ENCODE results near the gene ANO8. TPM values are rescaled to one million over a fixed set of nuclear protein-coding genes. Genes with fewer than 3 reads are reported as not detected.

ANO8 gene
- total and polyA plus RNA-seq, 2 of the 13 experiments (the other 11 are each of a cell fraction or from before 2014, with no cell fraction given) = 1.8 to 3.5 TPM

DNA sequence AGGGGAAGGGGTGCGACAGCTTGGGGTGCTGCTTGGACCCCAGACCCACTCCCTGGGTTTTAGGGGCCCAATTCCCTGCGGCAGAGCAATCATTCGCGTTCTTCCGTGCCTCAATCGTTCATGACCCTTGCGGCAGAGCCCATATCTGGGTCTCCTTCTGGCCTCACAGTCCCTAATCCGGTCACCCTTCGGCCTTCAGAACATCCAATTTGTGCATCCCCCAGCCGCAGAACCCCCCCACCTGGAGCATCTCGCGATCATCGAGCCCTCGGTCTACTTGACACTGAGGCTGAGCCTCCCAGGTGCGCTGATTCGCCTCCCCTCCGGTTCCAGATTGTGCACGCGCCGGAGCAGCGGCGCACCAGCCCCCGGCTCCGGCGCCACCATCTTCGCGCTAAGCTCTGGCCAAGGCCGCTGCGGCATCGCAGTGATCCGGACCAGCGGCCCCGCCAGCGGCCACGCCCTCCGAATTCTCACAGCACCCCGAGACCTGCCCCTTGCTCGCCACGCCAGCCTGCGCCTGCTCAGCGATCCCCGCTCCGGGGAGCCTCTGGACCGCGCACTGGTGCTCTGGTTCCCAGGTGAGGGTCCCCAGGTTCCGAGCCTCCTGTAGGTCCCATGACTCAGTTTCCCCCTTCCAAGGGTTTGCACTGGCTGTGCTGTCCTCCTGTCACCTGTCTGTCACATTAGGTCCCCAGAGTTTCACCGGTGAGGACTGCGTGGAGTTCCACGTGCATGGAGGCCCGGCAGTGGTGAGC is 3.2 kb upstream of the ANO8 start (continued):
- TF ChIP-seq RBM39 (IDR thresholded peaks at IDR 0.05; ENCODE audit: low read depth, low read length, poor library complexity, severe bottlenecking) = no peak
- TF ChIP-seq GATAD1 (CRISPR knock-in tag; IDR thresholded peaks at IDR 0.05) = no peak
- no peak for TF ChIP-seq MEIS2 (CRISPR knock-in tag; IDR thresholded peaks at IDR 0.05)
- no peak for TF ChIP-seq ZNF83 (CRISPR knock-in tag; IDR thresholded peaks at IDR 0.05; ENCODE audit: borderline replicate concordance)
- no peak for TF ChIP-seq ZBTB14 (CRISPR knock-in tag; IDR thresholded peaks at IDR 0.05)
- TF ChIP-seq ZBTB1 (CRISPR knock-in tag; IDR thresholded peaks at IDR 0.05; ENCODE audit: borderline replicate concordance) = no peak
- TF ChIP-seq HOXA3 (CRISPR knock-in tag; IDR thresholded peaks at IDR 0.05) = no peak
- no peak for TF ChIP-seq PRMT3 (CRISPR knock-in tag; IDR thresholded peaks at IDR 0.05; ENCODE audit: borderline replicate concordance, low read depth)
- TF ChIP-seq NRL (CRISPR knock-in tag; IDR thresholded peaks at IDR 0.05; ENCODE audit: borderline replicate concordance) = no peak
- TF ChIP-seq ZBTB38 (CRISPR knock-in tag; IDR thresholded peaks at IDR 0.05) = no peak
- no peak for TF ChIP-seq ZNF839 (CRISPR knock-in tag; IDR thresholded peaks at IDR 0.05; ENCODE audit: borderline replicate concordance)
- no peak for TF ChIP-seq POLR2AphosphoS2 (IDR thresholded peaks at IDR 0.05; ENCODE audit: low read depth, low read length)
- no peak for TF ChIP-seq RORA (CRISPR knock-in tag; IDR thresholded peaks at IDR 0.05)
- TF ChIP-seq DDIT3 (CRISPR knock-in tag; IDR thresholded peaks at IDR 0.05) = no peak
- TF ChIP-seq, protein P1, sequence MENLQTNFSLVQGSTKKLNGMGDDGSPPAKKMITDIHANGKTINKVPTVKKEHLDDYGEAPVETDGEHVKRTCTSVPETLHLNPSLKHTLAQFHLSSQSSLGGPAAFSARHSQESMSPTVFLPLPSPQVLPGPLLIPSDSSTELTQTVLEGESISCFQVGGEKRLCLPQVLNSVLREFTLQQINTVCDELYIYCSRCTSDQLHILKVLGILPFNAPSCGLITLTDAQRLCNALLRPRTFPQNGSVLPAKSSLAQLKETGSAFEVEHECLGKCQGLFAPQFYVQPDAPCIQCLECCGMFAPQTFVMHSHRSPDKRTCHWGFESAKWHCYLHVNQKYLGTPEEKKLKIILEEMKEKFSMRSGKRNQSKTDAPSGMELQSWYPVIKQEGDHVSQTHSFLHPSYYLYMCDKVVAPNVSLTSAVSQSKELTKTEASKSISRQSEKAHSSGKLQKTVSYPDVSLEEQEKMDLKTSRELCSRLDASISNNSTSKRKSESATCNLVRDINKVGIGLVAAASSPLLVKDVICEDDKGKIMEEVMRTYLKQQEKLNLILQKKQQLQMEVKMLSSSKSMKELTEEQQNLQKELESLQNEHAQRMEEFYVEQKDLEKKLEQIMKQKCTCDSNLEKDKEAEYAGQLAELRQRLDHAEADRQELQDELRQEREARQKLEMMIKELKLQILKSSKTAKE (CRISPR knock-in tag; IDR thresholded peaks at IDR 0.05; ENCODE audit: borderline replicate concordance) = no peak
- no peak for TF ChIP-seq ZNF605 (CRISPR knock-in tag; IDR thresholded peaks at IDR 0.05)
- TF ChIP-seq MBNL3 (CRISPR knock-in tag; conservative IDR thresholded peaks at IDR 0.05) = no peak
- no peak for TF ChIP-seq ZNF136 (CRISPR knock-in tag; IDR thresholded peaks at IDR 0.05; ENCODE audit: low read depth)
- no peak for TF ChIP-seq SMAD9 (CRISPR knock-in tag; IDR thresholded peaks at IDR 0.05)
- no peak for TF ChIP-seq ZBTB26 (CRISPR knock-in tag; IDR thresholded peaks at IDR 0.05; ENCODE audit: borderline replicate concordance)
- TF ChIP-seq, protein P2, sequence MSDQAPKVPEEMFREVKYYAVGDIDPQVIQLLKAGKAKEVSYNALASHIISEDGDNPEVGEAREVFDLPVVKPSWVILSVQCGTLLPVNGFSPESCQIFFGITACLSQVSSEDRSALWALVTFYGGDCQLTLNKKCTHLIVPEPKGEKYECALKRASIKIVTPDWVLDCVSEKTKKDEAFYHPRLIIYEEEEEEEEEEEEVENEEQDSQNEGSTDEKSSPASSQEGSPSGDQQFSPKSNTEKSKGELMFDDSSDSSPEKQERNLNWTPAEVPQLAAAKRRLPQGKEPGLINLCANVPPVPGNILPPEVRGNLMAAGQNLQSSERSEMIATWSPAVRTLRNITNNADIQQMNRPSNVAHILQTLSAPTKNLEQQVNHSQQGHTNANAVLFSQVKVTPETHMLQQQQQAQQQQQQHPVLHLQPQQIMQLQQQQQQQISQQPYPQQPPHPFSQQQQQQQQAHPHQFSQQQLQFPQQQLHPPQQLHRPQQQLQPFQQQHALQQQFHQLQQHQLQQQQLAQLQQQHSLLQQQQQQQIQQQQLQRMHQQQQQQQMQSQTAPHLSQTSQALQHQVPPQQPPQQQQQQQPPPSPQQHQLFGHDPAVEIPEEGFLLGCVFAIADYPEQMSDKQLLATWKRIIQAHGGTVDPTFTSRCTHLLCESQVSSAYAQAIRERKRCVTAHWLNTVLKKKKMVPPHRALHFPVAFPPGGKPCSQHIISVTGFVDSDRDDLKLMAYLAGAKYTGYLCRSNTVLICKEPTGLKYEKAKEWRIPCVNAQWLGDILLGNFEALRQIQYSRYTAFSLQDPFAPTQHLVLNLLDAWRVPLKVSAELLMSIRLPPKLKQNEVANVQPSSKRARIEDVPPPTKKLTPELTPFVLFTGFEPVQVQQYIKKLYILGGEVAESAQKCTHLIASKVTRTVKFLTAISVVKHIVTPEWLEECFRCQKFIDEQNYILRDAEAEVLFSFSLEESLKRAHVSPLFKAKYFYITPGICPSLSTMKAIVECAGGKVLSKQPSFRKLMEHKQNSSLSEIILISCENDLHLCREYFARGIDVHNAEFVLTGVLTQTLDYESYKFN (CRISPR knock-in tag; conservative IDR thresholded peaks at IDR 0.05) = no peak
